Caco-2 (cell line): ENCODE data around the gene SLC13A4. TPM values are rescaled to one million over a fixed set of nuclear protein-coding genes. Genes with fewer than 3 reads are reported as not detected.

Experiments
- BruUV-seq: library from RNA; stranded (reverse); fragments of 400-500 nt; replicated peaks from 2 replicates; lab custom pipeline; 2021; lab: Mats Ljungman, UMichigan
- CTCF ChIA-PET: fragments of 300-600 bp; sonication (Branson Sonifier 250); formaldehyde crosslinking; loops from one replicate; lab custom pipeline; 2022; ENCODE audit warnings: antibody characterized with exemption; lab: Charles Lee
- POLR2A ChIA-PET: fragments of 300-600 bp; sonication (Branson Sonifier 250); formaldehyde crosslinking; loops from one replicate; lab custom pipeline; 2022; ENCODE audit warnings: antibody characterized with exemption; lab: Charles Lee
- DNase-seq, 2 experiments: peaks; one replicate each; pipeline versions ENCODE4 v3.0.0 to v3.0.0-alpha.2; 2020 to 2022
- H3K27me3 ChIP-seq: replicated peaks from 2 replicates; pipeline ENCODE4 v1.6.0; 2011; ENCODE audit warnings: low read length; ENCODE audit not compliant: control insufficient read depth, insufficient read depth
- H3K36me3 ChIP-seq: 2 replicates; pipeline ENCODE4 v1.5.1; 2011; ENCODE audit warnings: low read length; ENCODE audit not compliant: control insufficient read depth, insufficient read depth
- H3K4me1 ChIP-seq: fragments of 250-450 bp; sonication (Bioruptor Pico); 2 replicates; pipeline ENCODE4 v1.5.1; 2020; ENCODE audit warnings: mild to moderate bottlenecking
- H3K4me3 ChIP-seq: 2 replicates; pipeline ENCODE4 v1.5.1; 2011; ENCODE audit warnings: low read depth, mild to moderate bottlenecking, control low read depth, low read length
- H3K9me3 ChIP-seq: fragments of 250-450 bp; sonication (Bioruptor Pico); 2 replicates; pipeline ENCODE4 v1.5.1; 2020; ENCODE audit warnings: mild to moderate bottlenecking, moderate library complexity
- H3K27ac Mint-ChIP-seq: one replicate; pipeline ENCODE4 v1.8.0; 2022; ENCODE audit warnings: mixed read lengths; ENCODE audit not compliant: unreplicated experiment
- H3K27me3 Mint-ChIP-seq: one replicate; pipeline ENCODE4 v1.8.0; 2022; ENCODE audit warnings: mixed read lengths; ENCODE audit not compliant: insufficient read depth, unreplicated experiment
- H3K36me3 Mint-ChIP-seq: one replicate; pipeline ENCODE4 v1.8.0; 2022; ENCODE audit warnings: mild to moderate bottlenecking, mixed read lengths; ENCODE audit not compliant: insufficient read depth, unreplicated experiment
- H3K4me1 Mint-ChIP-seq: one replicate; pipeline ENCODE4 v1.8.0; 2022; ENCODE audit warnings: low read depth, mixed read lengths; ENCODE audit not compliant: unreplicated experiment
- H3K4me3 Mint-ChIP-seq: one replicate; pipeline ENCODE4 v1.8.0; 2022; ENCODE audit warnings: mild to moderate bottlenecking, moderate library complexity, mixed read lengths; ENCODE audit not compliant: unreplicated experiment
- H3K9me3 Mint-ChIP-seq: one replicate; pipeline ENCODE4 v1.8.0; 2022; ENCODE audit warnings: mixed read lengths; ENCODE audit not compliant: unreplicated experiment
- intact Hi-C: fragments of 100-400 bp; cut with micrococcal nuclease; formaldehyde crosslinking; loops from one replicate; pipeline ENCODE4 v1.10.0; 2022; ENCODE audit not compliant: unreplicated experiment
- total RNA-seq: library from RNA; stranded (reverse); gene quantifications from 2 replicates; pipeline ENCODE4 v1.2.3, GENCODE V29; 2022
- TF ChIP-seq, protein P1 (sequence below), 2 experiments: fragments of 200-600 bp in 1 of 2; IDR thresholded peaks; 1 replicate in 1 of 2; 2 replicates in 1 of 2; pipeline versions ENCODE4 v1.5.1 to v1.8.0; 2011 to 2022; ENCODE audit warnings: antibody characterized with exemption in 1 of 2, control low read depth in 1 of 2, inconsistent platforms in 1 of 2, low read depth in 1 of 2, low read length in 1 of 2, mild to moderate bottlenecking in 1 of 2, moderate library complexity in 1 of 2; ENCODE audit not compliant: insufficient read depth in 1 of 2, severe bottlenecking in 1 of 2, unreplicated experiment in 1 of 2

SLC13A4 gene
- total RNA-seq, 1 experiment from 2014 or later, result not detected

DNA sequence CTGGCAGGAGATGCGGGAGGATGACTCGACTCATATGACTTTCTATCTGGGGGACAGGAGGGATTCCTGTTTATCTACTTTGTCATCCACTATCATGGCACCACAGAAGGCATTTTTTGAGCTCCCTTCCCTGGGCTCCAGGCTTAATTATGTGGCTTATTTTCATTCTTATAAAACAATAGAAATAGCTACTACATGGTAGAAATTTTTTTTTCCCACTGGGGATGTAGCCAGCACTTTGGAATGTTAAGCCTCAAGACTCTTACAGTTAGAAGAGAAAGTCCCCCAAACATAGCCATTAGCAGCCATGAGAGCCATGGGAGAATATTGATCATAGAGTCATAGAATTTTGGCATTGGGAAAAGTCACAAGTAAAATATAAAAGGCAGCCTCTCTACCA is 35.3 kb upstream of the SLC13A4 start:
- no peaks in the 10 kb centered on the region for H3K27me3 Mint-ChIP-seq
- CTCF ChIA-PET, result no interaction called here
- TF ChIP-seq, protein P1, sequence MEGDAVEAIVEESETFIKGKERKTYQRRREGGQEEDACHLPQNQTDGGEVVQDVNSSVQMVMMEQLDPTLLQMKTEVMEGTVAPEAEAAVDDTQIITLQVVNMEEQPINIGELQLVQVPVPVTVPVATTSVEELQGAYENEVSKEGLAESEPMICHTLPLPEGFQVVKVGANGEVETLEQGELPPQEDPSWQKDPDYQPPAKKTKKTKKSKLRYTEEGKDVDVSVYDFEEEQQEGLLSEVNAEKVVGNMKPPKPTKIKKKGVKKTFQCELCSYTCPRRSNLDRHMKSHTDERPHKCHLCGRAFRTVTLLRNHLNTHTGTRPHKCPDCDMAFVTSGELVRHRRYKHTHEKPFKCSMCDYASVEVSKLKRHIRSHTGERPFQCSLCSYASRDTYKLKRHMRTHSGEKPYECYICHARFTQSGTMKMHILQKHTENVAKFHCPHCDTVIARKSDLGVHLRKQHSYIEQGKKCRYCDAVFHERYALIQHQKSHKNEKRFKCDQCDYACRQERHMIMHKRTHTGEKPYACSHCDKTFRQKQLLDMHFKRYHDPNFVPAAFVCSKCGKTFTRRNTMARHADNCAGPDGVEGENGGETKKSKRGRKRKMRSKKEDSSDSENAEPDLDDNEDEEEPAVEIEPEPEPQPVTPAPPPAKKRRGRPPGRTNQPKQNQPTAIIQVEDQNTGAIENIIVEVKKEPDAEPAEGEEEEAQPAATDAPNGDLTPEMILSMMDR (IDR thresholded peaks at IDR 0.05; ENCODE audit: insufficient read depth in 1 of 2, low read depth in 1 of 2, low read length in 1 of 2, severe bottlenecking in 1 of 2, unreplicated experiment in 1 of 2), result no peak
- H3K36me3 Mint-ChIP-seq, result no peaks in the 10 kb centered on the region
- BruUV-seq, result no TSS peak
- H3K27ac Mint-ChIP-seq, result no peak overlapping the region
- Histone ChIP-seq H3K27me3 (no peaks in the 10 kb centered on the region), H3K4me3 (no peak overlapping the region), H3K36me3 (no peaks in the 10 kb centered on the region), H3K4me1 (peaks cover 25% of the 10 kb centered on the region), H3K9me3 (no peaks in the 10 kb centered on the region)
- H3K9me3 Mint-ChIP-seq, result peaks cover 9% of the 10 kb centered on the region
- POLR2A ChIA-PET, result no interaction called here
- H3K4me1 Mint-ChIP-seq, result peaks cover 11% of the 10 kb centered on the region
- intact Hi-C loops, result no loop called here
- DNase-seq, result no peak
- H3K4me3 Mint-ChIP-seq, result no peak overlapping the region

DNA sequence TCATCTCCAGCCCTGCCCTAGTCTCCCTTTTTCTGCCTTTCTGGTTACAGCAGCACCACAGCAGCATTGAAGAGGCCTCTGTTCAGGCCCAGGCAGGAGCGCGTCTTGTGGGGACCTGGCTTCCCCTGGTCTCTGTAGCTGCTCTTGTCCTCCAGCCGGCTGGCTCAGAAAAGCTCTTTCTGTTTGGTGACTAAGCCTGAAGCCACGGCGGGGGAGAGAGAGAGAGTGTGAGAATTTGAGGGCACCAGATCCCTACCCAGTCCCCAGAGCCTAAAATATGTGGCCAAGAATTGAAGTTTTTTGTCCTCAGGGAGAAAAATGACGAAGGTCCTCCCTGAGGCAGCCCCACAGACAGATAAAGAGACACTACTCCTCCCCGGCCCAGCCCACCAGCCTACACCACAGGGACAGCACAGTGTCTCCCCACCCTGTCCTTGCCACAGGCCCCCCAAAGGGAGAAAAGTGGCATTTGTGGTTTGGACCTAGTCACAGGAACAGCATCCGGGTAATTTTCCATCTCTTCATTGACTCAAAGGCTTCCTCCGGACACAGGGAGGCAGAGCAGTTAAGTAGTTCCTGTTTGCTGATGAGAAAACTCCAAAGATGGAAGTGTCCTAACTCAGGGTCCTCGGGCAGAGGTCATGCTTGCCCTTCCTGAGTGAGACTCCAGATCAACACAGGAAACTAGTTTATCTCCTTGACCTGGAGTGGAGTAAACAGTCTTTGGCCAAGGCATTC is 33.9 kb upstream of the SLC13A4 start:
- BruUV-seq, result no TSS peak
- Mint-ChIP-seq H3K4me1 (peaks cover 11% of the 10 kb centered on the region), H3K4me3 (no peak overlapping the region), H3K36me3 (no peaks in the 10 kb centered on the region), H3K27ac (no peak overlapping the region), H3K27me3 (no peaks in the 10 kb centered on the region), H3K9me3 (peaks cover 9% of the 10 kb centered on the region)
- Histone ChIP-seq H3K27me3 (no peaks in the 10 kb centered on the region), H3K9me3 (no peaks in the 10 kb centered on the region), H3K36me3 (no peaks in the 10 kb centered on the region), H3K4me3 (no peak overlapping the region), H3K4me1 (peaks cover 25% of the 10 kb centered on the region)
- POLR2A ChIA-PET, result no interaction called here
- DNase-seq, result no peak
- TF ChIP-seq, protein P1 (IDR thresholded peaks at IDR 0.05; ENCODE audit: insufficient read depth in 1 of 2, low read depth in 1 of 2, low read length in 1 of 2, severe bottlenecking in 1 of 2, unreplicated experiment in 1 of 2), result no peak
- CTCF ChIA-PET, result no interaction called here
- intact Hi-C loops, result no loop called here

DNA sequence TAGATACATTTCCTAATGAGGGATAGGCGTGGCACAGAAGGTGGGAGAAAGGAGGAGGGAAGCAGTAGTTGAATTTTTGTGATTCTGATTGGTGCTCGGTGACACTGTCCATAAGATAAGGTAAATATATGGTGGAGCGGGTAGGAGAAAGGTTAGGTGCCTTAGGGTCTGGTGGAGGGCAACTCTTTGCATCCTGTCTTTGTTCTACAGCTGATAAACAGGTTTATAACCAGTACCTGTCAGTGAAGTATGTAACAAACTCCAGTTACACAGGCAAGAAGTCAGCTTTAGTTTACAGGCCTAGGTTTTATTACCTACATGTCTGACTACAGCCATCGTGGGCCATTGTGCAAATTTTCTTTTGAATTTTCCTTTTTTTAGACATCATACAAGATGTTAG is 31.5 kb upstream of the SLC13A4 start:
- TF ChIP-seq, protein P1 (IDR thresholded peaks at IDR 0.05; ENCODE audit: insufficient read depth in 1 of 2, low read depth in 1 of 2, low read length in 1 of 2, severe bottlenecking in 1 of 2, unreplicated experiment in 1 of 2), result no peak
- ChIA-PET CTCF (no interaction called here), POLR2A (interaction anchor here (0.6 kb wide), 1 partner anchor 240 kb away, joined by 3 read pairs; no protein-coding TSS in a partner anchor)
- H3K9me3 ChIP-seq, result no peaks in the 10 kb centered on the region
- H3K4me1 ChIP-seq, result peaks cover 25% of the 10 kb centered on the region
- Mint-ChIP-seq H3K27ac (peak overlapping the region; percentile 6), H3K4me1 (peaks cover 11% of the 10 kb centered on the region), H3K36me3 (no peaks in the 10 kb centered on the region), H3K4me3 (no peak overlapping the region), H3K27me3 (no peaks in the 10 kb centered on the region), H3K9me3 (peaks cover 9% of the 10 kb centered on the region)
- no TSS peak for BruUV-seq
- no peak overlapping the region for H3K4me3 ChIP-seq
- no peaks in the 10 kb centered on the region for H3K36me3 ChIP-seq
- H3K27me3 ChIP-seq, result no peaks in the 10 kb centered on the region
- peak; percentile 42 to 73 for DNase-seq
- intact Hi-C loops, result loop anchor here (2.0 kb wide), 1 partner anchor 53 kb away; no protein-coding TSS in a partner anchor
